Muscle layer of colon (tissue), 2 donors: ENCODE data around the gene IRF2BP1.
A peak's percentile ranks its signal among the peaks of the same experiment; 100 is the strongest.
"Not testable (repeated sequence)": the region's sequence is repeated elsewhere in the genome, so short reads cannot be mapped to it uniquely, and the experiment has no call there.

Source experiments
- H3K27ac ChIP-seq: one replicate; pipeline ENCODE4 v1.7.0; 2013; ENCODE audit warnings: low read depth, mild to moderate bottlenecking, low read length, moderate library complexity
- H3K27me3 ChIP-seq, 2 donors: one replicate each; pipeline ENCODE4 v1.7.0; 2013; ENCODE audit warnings: low read length in 2 of 2, mild to moderate bottlenecking in 2 of 2; ENCODE audit not compliant: insufficient read depth in 2 of 2, control insufficient read depth in 1 of 2
- H3K36me3 ChIP-seq: one replicate; pipeline ENCODE4 v1.7.0; 2013; ENCODE audit warnings: mild to moderate bottlenecking, low read length; ENCODE audit not compliant: insufficient read depth
- H3K4me1 ChIP-seq: one replicate; pipeline ENCODE4 v1.7.0; 2013; ENCODE audit warnings: mild to moderate bottlenecking, low read length; ENCODE audit not compliant: insufficient read depth
- H3K4me3 ChIP-seq, 2 donors: one replicate each; pipeline ENCODE4 v1.7.0; 2013; ENCODE audit warnings: low read length in 2 of 2, low read depth in 1 of 2, mild to moderate bottlenecking in 1 of 2, moderate library complexity in 1 of 2
- H3K9ac ChIP-seq: one replicate; pipeline ENCODE4 v1.7.0; 2013; ENCODE audit warnings: low read length
- H3K9me3 ChIP-seq: one replicate; pipeline ENCODE4 v1.7.0; 2013; ENCODE audit warnings: mild to moderate bottlenecking, low read length
- donor health status: abdominal sarcoma.
- donor health status: Adenocarcinoma of cecum.

IRF2BP1 gene

DNA sequence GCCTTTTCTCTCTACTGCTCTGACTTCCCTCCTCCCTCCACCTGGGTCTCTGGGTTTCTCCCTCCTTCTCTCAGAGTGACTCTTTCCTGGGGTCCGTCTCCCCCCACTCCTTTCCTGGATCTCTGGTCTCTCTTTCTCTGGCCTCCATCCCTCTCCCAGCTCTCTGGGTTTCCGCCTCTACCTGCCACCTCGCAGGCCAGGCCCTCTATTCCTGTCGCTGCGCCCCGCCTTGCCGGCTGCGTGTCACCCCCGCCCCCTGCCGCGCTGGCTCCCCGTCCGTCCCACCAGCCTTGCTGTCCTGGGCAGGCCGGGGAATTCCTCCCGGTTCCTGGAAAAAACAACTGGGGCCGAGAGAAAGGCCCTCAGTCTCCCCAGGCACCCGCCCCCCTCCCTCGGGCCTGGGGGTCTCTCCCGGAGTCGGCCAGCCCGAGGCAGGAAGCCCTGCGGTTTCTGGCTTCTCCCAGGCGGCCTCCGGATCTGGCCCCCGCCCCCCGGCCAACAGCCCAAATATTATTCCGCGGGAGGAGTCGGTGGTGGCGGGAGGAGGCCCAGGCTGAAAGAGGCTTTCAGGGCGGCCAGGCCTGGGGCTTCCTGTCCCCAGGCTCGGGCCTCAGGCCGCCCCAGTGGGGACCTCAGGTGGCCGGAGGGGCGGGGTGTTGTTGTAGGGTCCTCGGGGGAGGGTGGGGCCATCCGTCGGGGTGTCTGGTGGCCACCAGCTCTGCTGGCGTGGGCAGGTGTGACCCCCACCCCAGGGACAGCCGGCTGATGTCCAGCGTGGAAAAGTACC, 9.3 kb downstream of the IRF2BP1 start:
- Histone ChIP-seq H3K9ac (no peak overlapping the region), H3K4me1 (no peaks in the 10 kb centered on the region), H3K27me3 (peaks cover 0 to 18% of the 10 kb centered on the region in 2 donors), H3K36me3 (no peaks in the 10 kb centered on the region), H3K9me3 (no peaks in the 10 kb centered on the region), H3K27ac (no peak overlapping the region), H3K4me3 (peak overlapping the region in 1 of 2 donors; percentile 13)

DNA sequence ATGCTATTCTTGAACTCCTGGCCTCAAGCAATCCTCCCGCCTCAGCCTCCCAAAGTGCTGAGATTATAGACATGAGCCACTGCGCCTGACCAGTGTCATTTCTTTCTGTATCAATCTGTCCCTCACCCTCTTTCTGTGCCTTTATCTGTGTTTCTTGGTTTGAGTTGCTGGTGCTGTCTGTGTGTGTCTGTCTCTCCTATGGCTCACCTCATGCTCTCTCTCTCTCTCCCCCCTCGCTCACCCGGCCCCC, 9.9 kb downstream of the IRF2BP1 start:
- Histone ChIP-seq H3K27ac (no peak overlapping the region), H3K9ac (no peak overlapping the region), H3K27me3 (peaks cover 0 to 18% of the 10 kb centered on the region in 2 donors), H3K4me3 (no peak overlapping the region), H3K36me3 (no peaks in the 10 kb centered on the region), H3K4me1 (no peaks in the 10 kb centered on the region), H3K9me3 (no peaks in the 10 kb centered on the region)

DNA sequence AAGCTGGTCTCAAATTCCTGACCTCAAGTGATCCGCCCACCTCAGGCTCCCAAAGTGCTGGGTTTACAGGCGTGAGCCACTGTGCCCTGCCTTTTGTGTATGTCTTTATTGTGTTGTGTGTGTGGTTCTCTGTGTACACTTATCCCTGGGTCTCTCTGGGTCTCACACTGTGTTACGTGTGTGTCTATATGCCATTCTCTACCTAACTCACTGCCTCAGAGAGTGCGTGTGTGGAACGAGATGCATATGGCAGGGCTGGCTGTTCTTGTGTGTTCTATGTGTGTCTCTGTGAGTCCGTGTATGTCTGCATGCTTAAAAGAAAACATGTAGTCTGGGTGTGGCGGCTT, 11.3 kb downstream of the IRF2BP1 start:
- Histone ChIP-seq H3K4me1 (no peaks in the 10 kb centered on the region), H3K27ac (no peak overlapping the region), H3K9me3 (no peaks in the 10 kb centered on the region)

DNA sequence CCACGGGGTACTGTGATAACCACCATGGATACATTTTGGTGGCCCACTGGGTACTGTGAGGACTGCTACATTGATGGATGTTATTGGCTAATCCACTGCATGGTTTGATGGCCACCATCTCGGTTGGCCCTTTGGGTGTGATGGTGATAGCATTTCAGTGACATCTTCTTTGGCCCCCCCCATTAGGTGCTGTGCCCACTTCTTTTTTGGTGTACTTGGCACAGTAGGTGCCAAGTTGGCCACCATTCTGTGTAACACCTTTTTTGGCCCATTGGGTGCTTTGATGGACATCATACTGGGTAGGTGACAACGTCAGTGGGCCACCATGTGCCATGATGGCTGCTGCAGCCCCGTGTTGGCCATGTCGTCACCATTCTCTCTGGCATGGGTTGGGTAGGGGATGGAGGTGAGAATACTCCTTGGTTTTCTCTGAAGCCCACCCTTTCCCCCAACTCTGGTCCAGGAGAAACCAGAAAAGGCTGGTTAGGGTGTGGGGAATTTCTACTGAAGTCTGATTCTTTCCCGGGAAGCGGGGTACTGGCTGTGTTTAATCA, 12.6 kb downstream of the IRF2BP1 start:
- no peak overlapping the region for H3K27ac ChIP-seq

More for the DNA sequence above, 11.3 kb downstream of the IRF2BP1 start:
- no peak overlapping the region for H3K4me3 ChIP-seq
- H3K9ac ChIP-seq: no peak overlapping the region
- peaks cover 0 to 18% of the 10 kb centered on the region in 2 donors for H3K27me3 ChIP-seq
- H3K36me3 ChIP-seq: no peaks in the 10 kb centered on the region

DNA sequence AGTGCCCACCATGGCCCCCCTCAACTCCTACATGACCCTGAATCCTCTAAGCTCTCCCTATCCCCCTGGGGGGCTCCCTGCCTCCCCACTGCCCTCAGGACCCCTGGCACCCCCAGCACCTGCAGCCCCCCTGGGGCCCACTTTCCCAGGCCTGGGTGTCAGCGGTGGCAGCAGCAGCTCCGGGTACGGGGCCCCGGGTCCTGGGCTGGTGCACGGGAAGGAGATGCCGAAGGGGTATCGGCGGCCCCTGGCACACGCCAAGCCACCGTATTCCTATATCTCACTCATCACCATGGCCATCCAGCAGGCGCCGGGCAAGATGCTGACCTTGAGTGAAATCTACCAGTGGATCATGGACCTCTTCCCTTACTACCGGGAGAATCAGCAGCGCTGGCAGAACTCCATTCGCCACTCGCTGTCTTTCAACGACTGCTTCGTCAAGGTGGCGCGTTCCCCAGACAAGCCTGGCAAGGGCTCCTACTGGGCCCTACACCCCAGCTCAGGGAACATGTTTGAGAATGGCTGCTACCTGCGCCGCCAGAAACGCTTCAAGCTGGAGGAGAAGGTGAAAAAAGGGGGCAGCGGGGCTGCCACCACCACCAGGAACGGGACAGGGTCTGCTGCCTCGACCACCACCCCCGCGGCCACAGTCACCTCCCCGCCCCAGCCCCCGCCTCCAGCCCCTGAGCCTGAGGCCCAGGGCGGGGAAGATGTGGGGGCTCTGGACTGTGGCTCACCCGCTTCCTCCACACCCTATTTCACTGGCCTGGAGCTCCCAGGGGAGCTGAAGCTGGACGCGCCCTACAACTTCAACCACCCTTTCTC, 13.6 kb downstream of the IRF2BP1 start:
- H3K27me3 ChIP-seq: peaks cover 0 to 9% of the 10 kb centered on the region in 2 donors
- H3K9me3 ChIP-seq: no peaks in the 10 kb centered on the region
- H3K27ac ChIP-seq: no peak overlapping the region
- no peak overlapping the region for H3K4me3 ChIP-seq
- H3K9ac ChIP-seq: no peak overlapping the region
- no peaks in the 10 kb centered on the region for H3K4me1 ChIP-seq
- no peaks in the 10 kb centered on the region for H3K36me3 ChIP-seq

More for the DNA sequence above, 12.6 kb downstream of the IRF2BP1 start:
- H3K9me3 ChIP-seq: no peaks in the 10 kb centered on the region
- H3K9ac ChIP-seq: no peak overlapping the region
- no peaks in the 10 kb centered on the region for H3K36me3 ChIP-seq
- peaks cover 0 to 13% of the 10 kb centered on the region in 2 donors for H3K27me3 ChIP-seq
- H3K4me3 ChIP-seq: no peak overlapping the region
- H3K4me1 ChIP-seq: no peaks in the 10 kb centered on the region

DNA sequence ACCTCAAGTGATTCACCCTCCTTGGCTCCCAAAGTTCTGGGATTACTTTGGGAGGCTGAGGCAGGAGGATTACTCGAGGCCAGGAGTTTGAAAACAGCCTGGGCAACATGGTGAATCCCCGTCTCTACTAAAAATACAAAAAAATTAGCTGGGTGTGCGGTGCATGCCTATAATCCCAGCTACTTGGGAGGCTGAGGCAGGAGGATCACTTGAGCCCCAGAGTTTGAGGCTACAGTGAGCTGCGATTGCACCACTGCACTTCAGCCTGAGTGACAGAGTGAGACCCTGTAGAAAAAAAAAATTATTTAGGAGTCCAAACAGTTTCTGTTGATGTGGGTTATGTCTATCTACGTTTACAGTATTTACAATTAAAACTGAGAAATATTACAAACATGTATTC, 15.1 kb downstream of the IRF2BP1 start:
- H3K9ac ChIP-seq: no peak overlapping the region
- H3K4me3 ChIP-seq: no peak overlapping the region
- no peaks in the 10 kb centered on the region for H3K4me1 ChIP-seq
- H3K36me3 ChIP-seq: no peaks in the 10 kb centered on the region
- H3K27me3 ChIP-seq: no peaks in the 10 kb centered on the region
- H3K27ac ChIP-seq: no peak overlapping the region
- H3K9me3 ChIP-seq: no peaks in the 10 kb centered on the region

DNA sequence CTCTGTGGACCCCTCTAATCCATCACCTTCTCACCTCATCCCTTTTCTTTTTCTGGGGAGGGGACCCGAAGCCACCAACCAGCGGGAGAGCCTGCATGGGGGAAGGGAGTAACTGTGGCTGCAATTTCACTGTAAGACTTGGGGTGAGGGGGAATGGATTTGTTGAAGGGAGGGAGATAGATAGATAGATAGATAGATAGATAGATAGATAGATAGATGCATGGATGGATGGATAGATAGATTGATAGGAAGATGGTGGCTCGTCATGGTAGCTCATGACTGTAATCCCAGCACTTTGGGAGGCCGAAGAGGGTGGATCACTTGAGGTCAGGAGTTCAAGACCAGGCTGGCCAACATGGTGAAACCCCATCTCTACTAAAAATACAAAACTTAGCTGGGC, 18.7 kb downstream of the IRF2BP1 start:
- Histone ChIP-seq H3K27me3 (peaks cover 15 to 19% of the 10 kb centered on the region in 2 donors), H3K4me1 (peaks cover 10% of the 10 kb centered on the region)
- not testable (repeated sequence) for H3K9ac ChIP-seq, H3K27ac ChIP-seq, H3K9me3 ChIP-seq, H3K4me3 ChIP-seq, H3K36me3 ChIP-seq

DNA sequence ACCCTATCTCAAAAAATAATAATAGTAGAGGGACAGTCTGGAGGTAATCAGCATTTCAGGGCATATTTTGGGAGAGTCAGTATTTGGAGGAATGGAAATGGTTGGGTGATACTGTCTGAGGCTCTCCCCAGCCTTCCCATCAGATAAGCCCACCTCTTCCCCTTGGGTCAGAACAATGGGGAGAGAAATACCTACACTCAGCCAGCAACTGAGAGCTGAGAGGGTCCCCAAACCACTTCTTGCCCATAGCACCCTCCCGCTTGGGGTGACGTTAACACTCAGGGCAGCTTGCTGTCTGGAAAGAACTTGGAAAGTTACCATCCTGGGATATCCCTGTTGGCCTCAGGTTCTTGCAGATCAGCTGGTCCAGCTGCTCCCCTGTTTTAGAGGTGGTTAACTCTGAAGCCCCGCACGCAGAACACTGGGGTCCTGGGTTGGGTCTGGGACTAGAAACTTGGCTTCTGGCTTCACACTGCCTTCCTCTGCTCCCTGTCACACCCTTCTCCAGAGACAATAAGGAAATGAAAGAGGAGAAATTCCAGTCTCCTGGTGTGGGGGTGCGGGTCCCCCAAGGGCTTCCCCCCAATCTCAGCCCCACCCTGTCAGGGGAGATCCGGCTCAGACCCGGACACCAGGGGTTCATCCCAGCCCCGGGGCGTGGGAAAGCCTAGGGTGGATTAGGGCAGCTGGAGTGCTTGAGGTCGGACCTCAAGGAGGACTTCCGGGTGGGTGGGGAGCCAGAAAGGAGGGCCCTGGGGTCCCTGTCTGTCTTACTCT, 19.4 kb downstream of the IRF2BP1 start:
- Histone ChIP-seq H3K4me1 (peaks cover 16% of the 10 kb centered on the region), H3K9ac (no peak overlapping the region), H3K9me3 (no peaks in the 10 kb centered on the region), H3K27me3 (peaks cover 15 to 19% of the 10 kb centered on the region in 2 donors), H3K27ac (no peak overlapping the region), H3K36me3 (no peaks in the 10 kb centered on the region), H3K4me3 (no peak overlapping the region)

DNA sequence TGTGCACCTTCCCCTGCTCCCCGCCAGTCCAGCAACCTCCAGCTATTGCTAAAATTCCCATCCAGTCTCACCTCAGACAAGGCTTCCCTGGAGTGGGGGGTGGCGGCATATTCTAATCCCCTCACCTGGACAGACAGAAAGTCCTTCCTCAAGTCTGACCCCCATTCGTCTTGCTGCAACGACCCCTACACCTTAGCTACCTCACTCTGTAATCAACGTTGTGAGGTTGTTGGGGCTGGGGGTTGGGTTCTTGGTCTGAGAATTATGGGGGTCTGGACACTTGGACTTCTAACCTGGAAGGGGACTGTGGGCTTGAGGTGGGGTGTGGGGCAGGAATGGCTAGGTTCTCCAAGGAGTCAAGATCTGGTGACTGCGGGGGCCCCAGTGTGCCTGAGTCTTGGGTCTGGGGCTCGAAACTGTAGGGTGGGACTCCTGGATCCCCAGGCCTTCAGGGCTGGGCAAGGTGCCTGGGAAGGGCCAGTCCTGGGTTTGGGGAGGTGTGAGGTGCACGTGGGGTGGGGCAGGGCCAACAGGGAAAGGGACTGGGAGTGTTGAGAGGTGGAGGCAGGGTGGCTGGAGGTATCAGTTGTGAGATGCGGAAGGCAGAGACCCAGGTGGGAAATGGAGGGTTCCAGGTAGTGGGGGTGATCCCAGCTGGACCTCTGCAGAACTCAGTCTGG, 20.5 kb downstream of the IRF2BP1 start:
- H3K4me3 ChIP-seq: no peak overlapping the region
- H3K27me3 ChIP-seq: peaks cover 15 to 19% of the 10 kb centered on the region in 2 donors
- no peak overlapping the region for H3K9ac ChIP-seq

DNA sequence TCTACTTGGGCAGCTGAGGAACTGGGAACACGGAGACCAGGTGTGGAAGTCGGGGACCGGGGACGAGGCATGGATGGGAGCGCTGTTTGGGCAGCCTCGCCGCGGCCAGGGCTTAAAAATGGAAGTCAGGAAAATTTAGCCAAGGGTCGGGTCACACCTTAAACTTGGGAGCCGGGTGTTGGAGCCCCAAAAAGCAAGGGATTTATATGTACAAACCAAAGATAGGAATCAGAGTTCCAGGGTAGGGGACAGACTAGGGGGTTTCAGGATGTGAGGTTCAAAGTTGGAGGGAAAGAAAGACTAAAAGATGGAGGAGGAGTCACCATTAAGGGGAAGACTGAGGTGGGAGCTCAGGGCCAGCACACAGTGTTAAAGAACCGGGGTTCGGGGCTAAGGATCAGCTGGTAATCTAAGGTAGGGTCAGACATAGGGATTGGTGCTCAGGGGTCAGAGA, 21.3 kb downstream of the IRF2BP1 start:
- Histone ChIP-seq H3K9ac (no peak overlapping the region), H3K4me3 (no peak overlapping the region), H3K4me1 (peaks cover 16% of the 10 kb centered on the region), H3K36me3 (no peaks in the 10 kb centered on the region), H3K9me3 (no peaks in the 10 kb centered on the region), H3K27ac (no peak overlapping the region), H3K27me3 (peaks cover 15 to 19% of the 10 kb centered on the region in 2 donors)

More for the DNA sequence above, 20.5 kb downstream of the IRF2BP1 start:
- H3K4me1 ChIP-seq: peaks cover 16% of the 10 kb centered on the region
- no peak overlapping the region for H3K27ac ChIP-seq
- H3K36me3 ChIP-seq: no peaks in the 10 kb centered on the region
- H3K9me3 ChIP-seq: no peaks in the 10 kb centered on the region
